Peyer's patch (tissue), 4 donors: Measurements from ENCODE around the gene NR1I3.
"Not testable (repeated sequence)": the region's sequence is repeated elsewhere in the genome, so short reads cannot be mapped to it uniquely, and the experiment has no call there.

Source experiments
- POLR2A ChIP-seq, 2 donors: fragments of 450-650 bp; IDR thresholded peaks; one replicate each; pipeline ENCODE4 v1.5.1; 2017; ENCODE audit warnings: antibody characterized with exemption in 2 of 2, mild to moderate bottlenecking in 2 of 2, moderate library complexity in 2 of 2
- TF ChIP-seq, protein P1 (sequence below), 6 experiments: fragments of 450-650 bp in 4 of 6; fragments of 200-600 bp in 2 of 6; sonication (generic) in 1 of 6; IDR thresholded peaks; one replicate each; pipeline ENCODE4 v1.5.1; 2017 to 2019; ENCODE audit warnings: antibody characterized with exemption in 6 of 6, mild to moderate bottlenecking in 3 of 6, moderate library complexity in 1 of 6

DNA sequence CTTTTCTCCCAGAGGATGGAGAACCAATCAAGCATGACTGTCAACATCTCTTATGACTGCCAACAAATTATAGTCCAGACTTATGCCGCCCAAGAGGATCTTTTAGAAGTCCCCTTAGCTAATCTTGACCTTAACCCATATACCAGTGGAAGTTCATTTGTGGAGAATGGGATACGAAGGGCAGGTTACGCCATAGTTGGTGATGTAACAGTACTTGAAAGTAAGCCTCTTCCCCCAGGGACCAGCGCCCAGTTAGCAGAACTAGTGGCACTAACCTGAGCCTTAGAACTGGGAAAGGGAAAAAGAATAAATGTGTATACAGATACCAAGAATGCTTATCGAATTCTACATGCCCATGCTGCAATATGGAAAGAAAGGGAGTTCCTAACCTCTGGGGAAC lies 17.3 kb upstream of the NR1I3 start:
- not testable (repeated sequence) for TF ChIP-seq POLR2A (IDR thresholded peaks at IDR 0.05)
- TF ChIP-seq, protein P1, sequence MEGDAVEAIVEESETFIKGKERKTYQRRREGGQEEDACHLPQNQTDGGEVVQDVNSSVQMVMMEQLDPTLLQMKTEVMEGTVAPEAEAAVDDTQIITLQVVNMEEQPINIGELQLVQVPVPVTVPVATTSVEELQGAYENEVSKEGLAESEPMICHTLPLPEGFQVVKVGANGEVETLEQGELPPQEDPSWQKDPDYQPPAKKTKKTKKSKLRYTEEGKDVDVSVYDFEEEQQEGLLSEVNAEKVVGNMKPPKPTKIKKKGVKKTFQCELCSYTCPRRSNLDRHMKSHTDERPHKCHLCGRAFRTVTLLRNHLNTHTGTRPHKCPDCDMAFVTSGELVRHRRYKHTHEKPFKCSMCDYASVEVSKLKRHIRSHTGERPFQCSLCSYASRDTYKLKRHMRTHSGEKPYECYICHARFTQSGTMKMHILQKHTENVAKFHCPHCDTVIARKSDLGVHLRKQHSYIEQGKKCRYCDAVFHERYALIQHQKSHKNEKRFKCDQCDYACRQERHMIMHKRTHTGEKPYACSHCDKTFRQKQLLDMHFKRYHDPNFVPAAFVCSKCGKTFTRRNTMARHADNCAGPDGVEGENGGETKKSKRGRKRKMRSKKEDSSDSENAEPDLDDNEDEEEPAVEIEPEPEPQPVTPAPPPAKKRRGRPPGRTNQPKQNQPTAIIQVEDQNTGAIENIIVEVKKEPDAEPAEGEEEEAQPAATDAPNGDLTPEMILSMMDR (IDR thresholded peaks at IDR 0.05), result not testable (repeated sequence)
